CD14-positive monocyte (primary cell): Measurements from ENCODE around the gene CXCR5. TPM values are rescaled to one million over a fixed set of nuclear protein-coding genes. Genes with fewer than 3 reads are reported as not detected.
A peak's percentile ranks its signal among the peaks of the same experiment; 100 is the strongest.

ENCODE experiments used
- DNase-seq, 3 donors: peaks; one replicate each; pipeline ENCODE4 v3.0.0-alpha.2; 2011 to 2022
- H2AFZ ChIP-seq: 2 replicates; pipeline ENCODE4 v1.6.0; 2012; ENCODE audit warnings: mild to moderate bottlenecking, low read depth, low read length, inconsistent platforms; ENCODE audit not compliant: insufficient read depth, poor library complexity, severe bottlenecking
- H3K27ac ChIP-seq, 2 donors: 1 replicate in 1 of 2; 2 replicates in 1 of 2; pipeline ENCODE4 v1.5.1; 2012 to 2013; ENCODE audit warnings: low read length in 2 of 2, control low read depth in 1 of 2, inconsistent platforms in 1 of 2, low read depth in 1 of 2, mild to moderate bottlenecking in 1 of 2
- H3K27me3 ChIP-seq, 2 donors: one replicate each; pipeline versions ENCODE4 v1.6.0 to v1.6.1; 2011 to 2013; ENCODE audit warnings: low read length in 2 of 2; ENCODE audit not compliant: control insufficient read depth in 2 of 2, insufficient read depth in 2 of 2
- H3K36me3 ChIP-seq, 2 donors: replicated peaks in 1 of 2; 1 replicate in 1 of 2; 2 replicates in 1 of 2; pipeline versions ENCODE4 v1.5.1 to v1.6.1; 2012 to 2013; ENCODE audit warnings: low read length in 2 of 2, control low read depth in 1 of 2, inconsistent platforms in 1 of 2, mild to moderate bottlenecking in 1 of 2; ENCODE audit not compliant: insufficient read depth in 2 of 2, control insufficient read depth in 1 of 2
- H3K4me1 ChIP-seq, 2 donors: 1 replicate in 1 of 2; 2 replicates in 1 of 2; pipeline versions ENCODE4 v1.5.1 to v1.6.1; 2012 to 2013; ENCODE audit warnings: low read length in 2 of 2, control low read depth in 1 of 2, inconsistent platforms in 1 of 2, mild to moderate bottlenecking in 1 of 2, moderate library complexity in 1 of 2; ENCODE audit not compliant: insufficient read depth in 2 of 2, control insufficient read depth in 1 of 2
- H3K4me2 ChIP-seq: replicated peaks from 2 replicates; pipeline ENCODE3; 2012; ENCODE audit warnings: low read length, moderate library complexity, mild to moderate bottlenecking; ENCODE audit not compliant: poor library complexity, severe bottlenecking; ENCODE audit errors: extremely low read depth
- H3K4me3 ChIP-seq, 3 experiments: fragments of 200-600 bp in 1 of 3; sonication (generic) in 1 of 3; replicated peaks in 1 of 3; 1 replicate in 2 of 3; 2 replicates in 1 of 3; pipeline ENCODE4 v1.5.1; 2011 to 2013; ENCODE audit warnings: low read length in 3 of 3, mild to moderate bottlenecking in 3 of 3, control low read depth in 2 of 3, low read depth in 2 of 3, inconsistent platforms in 1 of 3, moderate library complexity in 1 of 3
- H3K79me2 ChIP-seq: 2 replicates; pipeline ENCODE4 v1.6.0; 2012; ENCODE audit warnings: mild to moderate bottlenecking, control low read depth, inconsistent platforms, low read length, moderate library complexity; ENCODE audit not compliant: insufficient read depth
- H3K9ac ChIP-seq: 2 replicates; pipeline ENCODE4 v1.6.0; 2017; ENCODE audit warnings: low read length, mild to moderate bottlenecking; ENCODE audit not compliant: insufficient read depth, poor library complexity, severe bottlenecking
- H3K9me3 ChIP-seq, 2 donors: replicated peaks in 1 of 2; 1 replicate in 1 of 2; 2 replicates in 1 of 2; pipeline versions ENCODE4 v1.5.1 to v1.6.1; 2012 to 2013; ENCODE audit warnings: low read length in 2 of 2, control low read depth in 1 of 2; ENCODE audit not compliant: control insufficient read depth in 1 of 2, insufficient read depth in 1 of 2
- H4K20me1 ChIP-seq: 2 replicates; pipeline ENCODE4 v1.6.0; 2012; ENCODE audit warnings: mild to moderate bottlenecking, low read length, control low read depth, moderate library complexity; ENCODE audit not compliant: insufficient read depth
- H3K27ac Mint-ChIP-seq, 7 donors: one replicate each; pipeline ENCODE4 v1.8.0; 2020; ENCODE audit warnings: mild to moderate bottlenecking in 7 of 7, mixed read lengths in 7 of 7, moderate library complexity in 6 of 7, inconsistent platforms in 2 of 7
- H3K27me3 Mint-ChIP-seq, 3 donors: one replicate each; pipeline ENCODE4 v1.8.0; 2021 to 2022; ENCODE audit warnings: low read depth in 3 of 3, mild to moderate bottlenecking in 3 of 3, mixed read lengths in 3 of 3, moderate library complexity in 3 of 3, inconsistent platforms in 1 of 3
- H3K36me3 Mint-ChIP-seq, 2 donors: one replicate each; pipeline ENCODE4 v1.8.0; 2020; ENCODE audit warnings: mixed read lengths in 2 of 2, inconsistent platforms in 1 of 2, mild to moderate bottlenecking in 1 of 2
- H3K4me1 Mint-ChIP-seq: one replicate; pipeline ENCODE4 v1.8.0; 2020; ENCODE audit warnings: mild to moderate bottlenecking, mixed read lengths
- H3K4me3 Mint-ChIP-seq, 2 donors: one replicate each; pipeline ENCODE4 v1.8.0; 2020; ENCODE audit warnings: mild to moderate bottlenecking in 2 of 2, mixed read lengths in 2 of 2, moderate library complexity in 1 of 2
- H3K9me3 Mint-ChIP-seq, 7 donors: one replicate each; pipeline ENCODE4 v1.8.0; 2020 to 2022; ENCODE audit warnings: mixed read lengths in 7 of 7, mild to moderate bottlenecking in 6 of 7, moderate library complexity in 6 of 7, inconsistent platforms in 2 of 7
- WGBS: methylation state at CpG from one replicate; pipeline ENCODE4 v1.1.5; 2013; ENCODE audit warnings: missing lambda C conversion rate; ENCODE audit not compliant: insufficient coverage; 5-methylcytosine and 5-hydroxymethylcytosine counted together
- intact Hi-C, 2 donors: fragments of 100-400 bp; cut with micrococcal nuclease; formaldehyde crosslinking; loops; one replicate each; pipeline versions ENCODE4 v1.15.0 to v1.15.1; 2023
- polyA plus RNA-seq, 3 donors: library from polyadenylated mRNA; depleted of rRNA in 1 of 3; unstranded in 2 of 3; stranded (reverse) in 1 of 3; fragments of 300-500 nt in 2 of 3; fragments of >200 nt in 1 of 3; fragmentation: Illumina TruSeq in 2 of 3; gene quantifications; 1 replicate in 2 of 3; 2 replicates in 1 of 3; pipeline ENCODE4 v1.2.3, GENCODE V29; 2012 to 2021
- TF ChIP-seq, protein P1 (sequence below): fragments of 200-600 bp; IDR thresholded peaks from one replicate; pipeline ENCODE4 v1.8.0; 2022; ENCODE audit warnings: antibody characterized with exemption, mild to moderate bottlenecking

Gene CXCR5
- polyA plus RNA-seq, 3 donors: 0.08 to 0.31 (median 0.09) TPM

- no peaks in the 10 kb centered on the region for H3K27me3 ChIP-seq
- intact Hi-C loops: loop anchor here in 1 of 2 donors (1.0 kb wide), 1 partner anchor 11 kb away; no protein-coding TSS in a partner anchor
- Mint-ChIP-seq H3K36me3 (peaks cover 14 to 24% of the 10 kb centered on the region in 2 donors), H3K9me3 (peaks cover 0 to 2% (median 0%) of the 10 kb centered on the region in 7 donors), H3K27ac (peak overlapping the region; percentile 71 to 92 (median 88)), H3K27me3 (peaks cover 6 to 34% (median 18%) of the 10 kb centered on the region in 3 donors), H3K4me1 (peaks cover 93% of the 10 kb centered on the region), H3K4me3 (no peak overlapping the region)
- TF ChIP-seq, protein P1, sequence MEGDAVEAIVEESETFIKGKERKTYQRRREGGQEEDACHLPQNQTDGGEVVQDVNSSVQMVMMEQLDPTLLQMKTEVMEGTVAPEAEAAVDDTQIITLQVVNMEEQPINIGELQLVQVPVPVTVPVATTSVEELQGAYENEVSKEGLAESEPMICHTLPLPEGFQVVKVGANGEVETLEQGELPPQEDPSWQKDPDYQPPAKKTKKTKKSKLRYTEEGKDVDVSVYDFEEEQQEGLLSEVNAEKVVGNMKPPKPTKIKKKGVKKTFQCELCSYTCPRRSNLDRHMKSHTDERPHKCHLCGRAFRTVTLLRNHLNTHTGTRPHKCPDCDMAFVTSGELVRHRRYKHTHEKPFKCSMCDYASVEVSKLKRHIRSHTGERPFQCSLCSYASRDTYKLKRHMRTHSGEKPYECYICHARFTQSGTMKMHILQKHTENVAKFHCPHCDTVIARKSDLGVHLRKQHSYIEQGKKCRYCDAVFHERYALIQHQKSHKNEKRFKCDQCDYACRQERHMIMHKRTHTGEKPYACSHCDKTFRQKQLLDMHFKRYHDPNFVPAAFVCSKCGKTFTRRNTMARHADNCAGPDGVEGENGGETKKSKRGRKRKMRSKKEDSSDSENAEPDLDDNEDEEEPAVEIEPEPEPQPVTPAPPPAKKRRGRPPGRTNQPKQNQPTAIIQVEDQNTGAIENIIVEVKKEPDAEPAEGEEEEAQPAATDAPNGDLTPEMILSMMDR: no peak
- no peak for DNase-seq
- H3K36me3 ChIP-seq: no peaks in the 10 kb centered on the region
- H3K79me2 ChIP-seq: peaks cover 63% of the 10 kb centered on the region
- no peak overlapping the region for H2AFZ ChIP-seq
- no peaks in the 10 kb centered on the region for H3K9me3 ChIP-seq
- peaks cover 96 to 100% of the 10 kb centered on the region in 2 donors for H3K4me1 ChIP-seq
- H3K4me2 ChIP-seq: peak overlapping the region; percentile 23
- WGBS: 100% methylated on average over 1 of the region's 2 CpGs
- peak overlapping the region; percentile 11 for H3K9ac ChIP-seq
- peaks cover 79% of the 10 kb centered on the region for H4K20me1 ChIP-seq
- H3K27ac ChIP-seq: peak overlapping the region; percentile 79 to 80
- H3K4me3 ChIP-seq: peak overlapping the region in 1 of 3 experiments; percentile 41
Measured at GRCh38 chr11:118915396-118915795, 31.7 kb downstream of the CXCR5 start.

DNA sequence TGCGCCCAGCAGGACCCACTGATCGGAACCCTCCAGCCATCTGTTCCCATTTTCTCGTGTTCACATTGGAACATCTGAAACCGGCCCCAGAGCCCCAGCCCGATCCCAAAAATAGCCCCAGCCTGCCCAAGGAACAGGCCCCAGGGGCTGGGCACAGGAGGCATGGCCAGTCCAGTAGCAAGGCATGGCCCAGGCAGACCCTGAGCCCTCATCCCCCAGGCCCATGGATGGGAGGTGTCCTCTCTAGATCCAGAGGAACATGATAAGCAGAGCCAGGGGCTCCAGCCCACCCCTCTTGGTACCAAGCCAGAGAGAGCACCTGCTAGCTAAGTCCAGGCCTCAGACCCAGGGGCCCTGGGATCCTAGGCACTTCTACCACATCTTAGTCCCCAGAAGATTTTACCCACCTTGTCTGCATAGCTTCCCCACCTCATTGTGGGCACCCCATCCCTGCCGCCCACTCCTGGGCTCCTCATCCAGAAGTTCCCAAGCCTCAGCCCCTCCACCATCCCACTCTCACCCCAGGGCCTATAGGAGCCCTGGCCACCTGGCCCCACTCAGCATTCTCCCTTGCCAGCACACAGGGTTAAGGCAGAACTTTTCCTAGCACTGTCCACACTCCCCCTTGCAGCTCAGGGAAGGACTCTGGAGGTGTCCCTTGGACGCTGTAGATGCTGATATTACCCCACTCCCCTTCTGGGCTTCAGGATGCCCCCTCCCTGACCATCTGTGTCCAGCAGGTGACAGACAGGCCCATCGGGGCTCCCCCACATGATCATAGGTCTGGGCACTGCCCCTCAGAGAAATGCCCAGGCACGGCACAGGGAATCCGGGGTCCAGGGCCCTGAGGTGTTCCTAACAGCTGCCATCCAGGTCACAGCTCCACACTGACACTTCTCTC lies 32.5 kb downstream of the CXCR5 start:
- peak overlapping the region; percentile 11 for H3K9ac ChIP-seq
- no peak overlapping the region for H3K4me2 ChIP-seq
- 54% methylated on average over 9 of the region's 10 CpGs for WGBS
- H3K79me2 ChIP-seq: peaks cover 71% of the 10 kb centered on the region
- peak overlapping the region in 1 of 3 experiments; percentile 41 for H3K4me3 ChIP-seq
- TF ChIP-seq, protein P1: no peak
- H3K27ac Mint-ChIP-seq: peak overlapping the region; percentile 31 to 93 (median 87)
- no peaks in the 10 kb centered on the region for H3K27me3 ChIP-seq
- H3K36me3 Mint-ChIP-seq: peaks cover 14 to 23% of the 10 kb centered on the region in 2 donors
- peaks cover 1 to 28% (median 13%) of the 10 kb centered on the region in 3 donors for H3K27me3 Mint-ChIP-seq
- no peak overlapping the region for H2AFZ ChIP-seq
- H3K36me3 ChIP-seq: no peaks in the 10 kb centered on the region
- DNase-seq: no peak
- peaks cover 96% of the 10 kb centered on the region for H3K4me1 Mint-ChIP-seq
- no peaks in the 10 kb centered on the region for H3K9me3 ChIP-seq
- peaks cover 80% of the 10 kb centered on the region for H4K20me1 ChIP-seq
- peak overlapping the region; percentile 79 to 80 for H3K27ac ChIP-seq
- peaks cover 0 to 2% (median 0%) of the 10 kb centered on the region in 7 donors for H3K9me3 Mint-ChIP-seq
- intact Hi-C loops: loop anchor here in 1 of 2 donors (1.0 kb wide), 1 partner anchor 10 kb away; no protein-coding TSS in a partner anchor
- H3K4me3 Mint-ChIP-seq: no peak overlapping the region
- H3K4me1 ChIP-seq: peaks cover 97 to 100% of the 10 kb centered on the region in 2 donors
